8988T (cell line): ENCODE results near the gene NKAIN1.
A peak's percentile ranks its signal among the peaks of the same experiment; 100 is the strongest.
"Not testable (repeated sequence)": the region's sequence is repeated elsewhere in the genome, so short reads cannot be mapped to it uniquely, and the experiment has no call there.

Source experiments
- DNase-seq: peaks from one replicate; pipeline ENCODE4 v3.0.0; 2011

Gene NKAIN1

DNA sequence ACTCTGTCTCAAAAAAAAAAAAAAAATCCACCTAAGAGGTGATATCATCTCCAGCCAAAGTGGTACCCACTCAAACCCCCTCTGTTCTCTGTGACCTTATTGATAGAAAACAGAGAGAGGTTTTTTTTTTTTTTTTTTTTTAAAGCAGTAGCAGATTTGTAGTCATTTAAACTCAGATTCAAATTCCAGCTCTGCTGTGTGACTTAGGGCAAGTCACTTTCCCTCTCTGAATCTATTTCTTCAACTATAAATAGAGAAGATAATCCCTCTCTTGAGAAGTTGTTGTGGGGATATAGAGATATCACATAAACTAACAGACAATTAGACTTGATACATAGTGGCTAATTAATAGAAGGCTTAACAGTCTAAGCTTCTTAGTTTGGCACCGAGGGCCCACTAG is 48.4 kb downstream of the NKAIN1 start:
- DNase-seq, result no peak

DNA sequence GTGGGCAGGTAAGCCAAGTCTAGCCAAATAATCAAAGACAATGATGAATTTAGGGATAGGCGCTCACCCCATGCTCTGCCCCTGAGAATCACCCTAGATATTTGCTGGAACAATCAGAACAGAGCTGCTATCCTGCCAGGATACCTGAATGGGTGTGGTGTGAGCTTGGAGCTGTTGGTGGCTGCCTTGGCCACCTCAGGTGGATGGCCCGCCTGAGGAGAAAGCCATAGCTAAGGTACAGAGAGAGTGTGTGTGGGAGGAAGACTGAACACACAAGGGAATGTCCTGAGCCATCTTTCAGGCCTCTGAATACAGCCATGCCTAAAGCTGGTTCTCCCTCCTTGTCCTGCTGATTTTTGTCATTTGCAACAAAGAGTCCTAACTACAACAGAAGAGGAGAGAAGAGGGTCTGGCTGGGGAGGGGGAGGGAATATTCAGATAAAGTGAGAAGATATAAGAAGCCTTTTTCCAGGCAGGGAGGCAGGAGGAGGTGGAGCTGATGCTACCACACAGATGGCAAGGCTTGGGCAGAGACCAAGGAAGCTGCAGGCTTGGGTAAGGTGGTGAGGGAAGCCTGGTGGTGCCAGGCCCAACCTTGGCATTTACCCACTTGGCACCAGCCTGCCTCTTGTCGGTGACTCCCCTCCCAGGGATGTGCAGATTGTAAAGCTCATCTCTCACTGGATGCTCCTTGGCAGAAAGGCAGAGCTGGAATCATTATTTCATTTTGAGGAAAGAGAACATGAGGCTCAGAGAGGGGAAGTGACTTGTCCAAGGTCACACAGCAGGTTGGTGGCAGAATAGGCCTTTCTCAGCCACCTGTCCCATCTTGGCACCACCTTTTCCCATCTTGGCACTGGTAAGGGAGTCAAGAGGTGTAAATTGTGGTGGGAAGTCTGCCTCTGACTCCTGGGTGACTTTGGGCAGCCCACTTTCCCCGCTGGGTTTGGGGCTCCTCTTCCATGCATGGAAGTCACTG is 49.7 kb downstream of the NKAIN1 start:
- DNase-seq, result no peak

DNA sequence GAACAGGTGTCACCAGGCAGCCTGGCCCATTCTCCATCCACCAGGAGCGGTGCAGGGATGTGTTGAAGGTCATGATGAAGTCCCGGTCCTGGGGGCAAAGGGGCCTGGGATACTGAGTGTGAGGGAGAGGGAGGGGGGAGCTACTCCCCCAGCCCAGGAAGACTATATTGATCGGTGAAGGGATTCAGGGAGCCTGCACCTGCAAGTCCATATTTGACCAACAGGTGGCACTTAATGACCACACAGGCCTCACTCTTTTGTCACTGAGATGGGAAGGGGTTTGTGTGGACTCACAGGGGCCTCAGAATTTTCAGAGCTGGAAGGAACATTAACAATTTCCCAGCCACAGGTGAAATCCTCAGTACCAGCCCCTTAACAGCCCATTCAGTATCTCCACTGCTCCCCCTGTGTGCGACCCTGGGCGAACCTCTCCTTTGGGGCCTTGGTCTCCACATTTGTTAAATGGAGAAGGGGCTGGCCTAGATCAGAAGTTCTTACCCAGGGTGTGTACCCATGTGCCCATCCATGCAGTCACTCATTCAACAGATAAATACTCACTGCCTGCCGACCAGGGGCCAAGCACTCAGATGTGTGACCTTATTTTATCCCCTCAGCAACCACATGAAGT is 55.6 kb downstream of the NKAIN1 start:
- DNase-seq, result no peak

DNA sequence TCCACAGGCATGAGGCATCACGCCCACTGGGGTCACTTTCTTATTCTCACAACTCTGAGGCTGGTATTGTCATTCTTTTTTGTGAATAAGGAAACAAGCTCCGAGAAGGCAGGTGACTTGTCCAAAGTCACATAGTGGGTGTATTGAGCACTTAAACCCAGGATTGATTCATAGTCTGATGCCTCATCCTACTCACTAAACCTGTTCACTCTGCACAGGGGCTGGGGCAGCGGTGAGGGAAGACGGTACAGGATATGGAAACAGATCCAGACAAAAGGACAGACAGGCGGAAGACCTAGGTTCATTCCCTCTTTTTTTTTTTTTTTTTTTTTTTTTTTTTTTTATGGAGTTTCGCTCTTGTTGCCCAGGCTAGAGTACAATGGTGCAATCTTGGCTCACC is 56.6 kb downstream of the NKAIN1 start:
- DNase-seq, result no peak

DNA sequence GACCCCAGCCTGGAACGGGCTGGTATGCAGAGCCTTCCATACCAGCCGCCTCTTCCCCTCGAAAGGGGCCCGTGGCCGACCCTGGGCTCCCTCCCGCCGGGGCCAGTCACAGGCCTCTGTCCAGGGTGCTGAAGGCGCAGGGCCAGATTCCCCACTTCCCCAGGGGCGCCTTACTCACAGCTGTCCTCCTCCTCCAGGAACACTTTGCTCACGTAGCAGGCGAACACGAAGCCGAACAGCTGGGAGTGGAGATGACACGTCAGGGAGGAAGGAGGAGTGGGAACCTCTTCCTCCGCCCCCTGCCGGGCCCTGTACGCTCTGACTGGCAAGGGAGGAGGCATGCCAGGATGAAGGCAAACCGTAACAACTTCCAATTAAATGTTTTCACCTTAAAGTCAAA is 57.3 kb downstream of the NKAIN1 start:
- peak; percentile 61 for DNase-seq

DNA sequence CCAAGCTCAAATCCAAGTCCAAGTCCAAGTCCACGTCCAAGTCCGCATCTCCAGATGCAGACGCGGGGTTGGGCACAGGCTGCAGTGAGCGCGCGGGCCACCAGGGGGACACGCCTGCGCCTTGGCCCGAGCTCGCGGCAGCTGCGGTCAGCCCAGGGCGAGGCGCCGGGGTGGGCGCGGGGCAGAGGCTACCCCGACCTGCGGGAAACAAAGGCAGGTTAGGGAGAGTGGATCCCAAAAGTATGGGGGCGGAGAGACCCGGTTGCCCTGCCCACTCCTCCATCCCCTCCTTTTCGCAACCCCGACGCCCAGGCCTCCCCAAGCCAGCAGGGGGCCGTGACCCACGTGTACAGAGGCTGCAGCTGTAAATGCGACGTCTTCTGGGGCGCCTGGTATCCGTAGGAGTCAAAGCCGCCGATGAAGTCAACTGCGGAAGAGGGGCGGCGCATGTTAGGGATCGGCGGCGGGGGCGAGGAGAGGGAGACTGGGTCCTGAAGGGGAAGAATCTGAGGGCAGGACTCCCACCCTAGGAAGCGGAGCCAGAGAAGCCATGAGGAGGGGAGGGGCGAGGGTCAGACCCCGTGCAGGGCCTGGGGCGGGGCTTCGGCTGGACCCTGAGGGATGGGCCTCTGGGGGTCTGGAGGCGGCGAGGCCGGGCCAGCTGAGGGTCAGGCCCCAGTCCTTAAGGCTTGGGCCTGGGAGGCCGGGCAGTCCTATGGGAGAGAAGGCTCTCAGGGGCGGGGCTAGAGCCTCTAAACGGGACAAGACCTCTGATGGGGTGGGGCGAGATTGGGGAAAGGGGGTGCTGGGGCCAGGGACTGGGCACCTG is 58.0 kb downstream of the NKAIN1 start:
- DNase-seq, result peak; percentile 72

DNA sequence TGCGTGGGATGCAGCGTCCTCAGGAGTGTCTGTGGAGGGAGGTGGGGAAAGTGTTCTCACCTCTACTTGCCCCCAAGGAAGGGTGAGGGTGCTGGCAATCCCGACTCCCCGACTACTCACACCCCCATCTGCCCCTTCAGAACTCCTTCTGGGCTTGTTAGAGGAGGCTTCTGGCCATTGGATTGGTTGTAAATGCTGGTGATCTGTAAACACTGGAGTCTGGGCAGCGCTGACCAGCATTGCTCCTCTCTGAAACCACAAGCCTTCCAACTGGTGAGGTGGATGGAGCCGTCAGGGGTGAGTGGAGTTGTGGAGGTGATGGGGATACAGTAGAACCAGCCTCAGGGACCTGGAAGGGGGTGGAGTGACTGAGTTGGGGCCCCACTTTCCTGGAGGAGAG is 59.3 kb downstream of the NKAIN1 start:
- no peak for DNase-seq

DNA sequence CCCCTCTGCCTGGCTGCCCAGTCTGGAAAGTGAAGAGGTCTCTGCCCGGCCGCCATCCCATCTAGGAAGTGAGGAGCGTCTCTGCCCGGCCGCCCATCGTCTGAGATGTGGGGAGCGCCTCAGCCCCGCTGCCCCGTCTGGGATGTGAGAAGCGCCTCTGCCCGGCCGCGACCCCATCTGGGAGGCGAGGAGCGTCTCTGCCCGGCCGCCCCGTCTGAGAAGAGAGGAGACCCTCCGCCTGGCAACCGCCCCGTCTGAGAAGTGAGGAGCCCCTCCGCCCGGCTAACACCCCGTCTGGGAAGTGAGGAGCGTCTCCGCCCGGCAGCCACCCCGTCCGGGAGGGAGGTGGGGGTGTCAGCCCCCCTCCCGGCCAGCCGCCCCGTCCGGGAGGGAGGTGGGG is 63.4 kb downstream of the NKAIN1 start:
- DNase-seq, result not testable (repeated sequence)

DNA sequence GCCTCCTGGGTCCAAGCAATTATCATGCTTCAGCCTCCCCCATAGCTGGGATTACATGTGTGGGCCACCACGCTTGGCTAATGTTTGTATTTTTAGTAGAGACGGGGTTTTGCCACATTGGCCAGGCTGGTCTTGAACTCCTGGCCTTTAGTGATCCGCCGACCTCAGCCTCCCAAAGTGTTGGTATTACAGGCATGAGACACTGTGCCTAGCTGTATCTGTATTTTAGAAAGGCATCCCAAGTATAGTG is 69.3 kb downstream of the NKAIN1 start:
- DNase-seq, result no peak

DNA sequence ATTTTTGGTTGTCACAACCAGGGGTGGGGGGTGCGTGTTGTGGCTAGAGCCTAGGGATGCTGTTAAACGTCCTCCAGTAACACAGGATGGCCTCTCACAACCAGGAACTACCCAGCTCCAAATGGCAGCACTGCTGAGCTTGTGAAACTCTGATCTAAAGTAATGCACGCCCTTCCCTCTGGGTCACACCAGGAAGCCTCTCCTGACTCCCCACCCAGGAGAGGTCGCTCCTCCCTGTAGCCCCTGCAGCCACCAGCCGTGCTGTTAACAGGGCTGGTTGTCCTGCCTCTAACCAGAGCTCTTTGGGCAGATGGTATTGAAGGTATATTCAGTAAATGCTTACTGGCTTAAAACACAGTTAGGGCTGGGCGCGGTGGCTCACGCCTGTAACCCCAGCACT is 73.2 kb downstream of the NKAIN1 start:
- DNase-seq, result no peak

DNA sequence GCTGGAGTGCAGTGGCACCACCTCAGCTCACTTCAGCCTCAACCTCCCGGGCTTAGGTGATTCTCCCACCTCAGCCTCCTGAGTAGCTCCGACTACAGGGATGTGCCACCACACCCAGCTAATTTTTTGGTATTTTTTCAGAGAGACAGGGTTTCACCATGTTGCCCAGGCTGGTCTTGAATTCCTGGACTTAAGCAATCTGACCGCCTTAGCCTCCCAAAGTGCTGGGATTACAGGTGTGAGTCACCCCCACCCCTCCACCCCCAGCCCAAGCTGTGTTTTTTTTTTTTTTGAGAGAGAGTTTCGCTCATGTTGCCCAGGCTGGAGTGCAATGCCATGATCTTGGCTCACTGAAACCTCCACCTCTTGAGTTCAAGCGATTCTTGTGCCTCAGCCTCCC is 75.4 kb downstream of the NKAIN1 start:
- no peak for DNase-seq

DNA sequence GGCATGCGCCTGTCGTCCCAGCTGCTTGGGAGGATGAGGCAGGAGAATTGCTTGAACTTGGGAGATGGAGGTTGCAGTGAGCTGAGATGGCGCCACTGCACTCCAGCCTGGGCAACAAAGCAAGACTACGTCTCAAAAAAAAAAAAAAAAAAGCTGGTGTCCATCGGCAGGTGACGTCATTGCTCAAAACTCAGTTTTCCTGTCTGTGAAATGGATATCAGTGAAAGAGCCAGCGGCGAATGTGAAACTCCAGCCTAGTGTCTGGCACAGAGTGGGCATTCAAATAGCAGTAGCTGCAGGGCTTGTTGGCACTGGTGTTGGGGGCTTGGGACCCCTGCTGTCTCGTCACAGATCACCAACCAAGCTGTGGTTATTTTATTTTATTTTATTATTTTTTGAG is 75.8 kb downstream of the NKAIN1 start:
- DNase-seq, result no peak

DNA sequence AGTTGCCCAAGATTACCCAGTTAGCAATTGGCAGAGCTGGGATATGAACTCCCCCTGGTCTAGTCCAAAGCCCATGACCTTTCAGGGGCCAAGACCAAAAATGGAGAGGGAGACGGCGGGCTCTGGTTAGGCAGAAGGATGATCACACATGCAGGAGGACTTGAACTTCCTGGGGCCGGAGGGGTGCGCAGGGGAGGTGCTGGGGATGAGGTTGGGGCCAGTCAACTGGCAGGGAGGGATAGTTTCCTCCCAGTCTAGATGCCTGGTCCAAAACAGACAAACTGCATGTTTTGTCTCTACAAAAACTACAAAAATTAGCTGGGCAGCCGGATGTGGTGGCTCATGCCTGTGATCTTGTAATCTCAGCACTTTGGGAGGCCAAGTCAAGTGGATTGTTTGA is 78.1 kb downstream of the NKAIN1 start:
- no peak for DNase-seq

DNA sequence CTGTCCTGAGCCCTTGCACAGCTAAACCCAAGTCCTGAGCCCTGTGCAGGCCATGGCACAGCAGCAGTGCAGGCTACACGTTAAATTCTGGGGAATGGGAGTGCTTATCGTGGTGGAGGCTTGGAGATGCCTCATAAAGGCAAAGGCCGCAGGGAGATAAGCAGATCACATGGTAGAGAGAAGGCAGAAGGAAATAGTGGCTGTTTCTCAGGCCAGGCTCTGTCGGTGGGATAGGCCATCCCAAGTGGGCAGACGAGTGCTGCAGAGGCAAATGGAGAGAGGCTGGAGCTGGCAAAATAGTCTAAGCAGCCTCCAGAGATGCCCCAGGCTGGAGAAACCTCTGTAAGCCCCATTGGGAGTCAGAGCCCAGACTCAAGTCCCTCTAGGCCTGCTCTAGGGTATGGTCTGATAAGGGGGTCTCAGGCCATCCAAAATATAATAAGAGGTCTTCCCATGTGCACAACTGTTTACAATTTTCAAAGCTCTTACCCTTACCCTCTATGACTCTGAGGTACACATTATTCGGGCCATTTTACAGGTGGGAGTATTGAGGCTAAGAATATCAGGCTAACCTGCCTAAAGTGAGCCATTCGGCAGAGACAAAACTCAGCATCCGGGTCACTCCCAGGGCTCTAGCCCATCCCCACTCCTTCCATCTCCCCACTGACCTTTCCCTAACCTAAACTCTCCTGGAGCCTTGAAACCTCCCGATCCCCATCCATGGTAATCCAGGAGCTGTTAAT is 79.6 kb downstream of the NKAIN1 start:
- no peak for DNase-seq

DNA sequence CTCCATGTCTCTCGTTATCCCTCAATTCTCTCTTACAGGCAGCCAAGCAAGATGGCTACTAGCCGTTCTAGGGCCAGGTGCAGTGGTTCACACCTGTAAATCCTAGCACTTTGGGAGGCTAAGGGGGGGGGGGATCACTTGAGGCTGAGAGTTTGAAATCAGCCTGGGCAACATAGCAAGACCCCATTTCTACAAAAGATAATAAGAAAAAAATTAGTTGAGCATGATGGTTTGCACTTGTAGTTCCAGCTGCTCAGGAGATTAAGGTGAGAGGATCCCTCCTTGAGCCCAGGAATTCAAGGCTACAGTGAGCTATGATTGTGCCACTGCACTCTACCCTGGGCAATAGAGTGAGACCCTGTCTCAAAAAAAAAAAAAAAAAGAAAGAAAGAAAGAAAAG is 80.4 kb downstream of the NKAIN1 start:
- no peak for DNase-seq

DNA sequence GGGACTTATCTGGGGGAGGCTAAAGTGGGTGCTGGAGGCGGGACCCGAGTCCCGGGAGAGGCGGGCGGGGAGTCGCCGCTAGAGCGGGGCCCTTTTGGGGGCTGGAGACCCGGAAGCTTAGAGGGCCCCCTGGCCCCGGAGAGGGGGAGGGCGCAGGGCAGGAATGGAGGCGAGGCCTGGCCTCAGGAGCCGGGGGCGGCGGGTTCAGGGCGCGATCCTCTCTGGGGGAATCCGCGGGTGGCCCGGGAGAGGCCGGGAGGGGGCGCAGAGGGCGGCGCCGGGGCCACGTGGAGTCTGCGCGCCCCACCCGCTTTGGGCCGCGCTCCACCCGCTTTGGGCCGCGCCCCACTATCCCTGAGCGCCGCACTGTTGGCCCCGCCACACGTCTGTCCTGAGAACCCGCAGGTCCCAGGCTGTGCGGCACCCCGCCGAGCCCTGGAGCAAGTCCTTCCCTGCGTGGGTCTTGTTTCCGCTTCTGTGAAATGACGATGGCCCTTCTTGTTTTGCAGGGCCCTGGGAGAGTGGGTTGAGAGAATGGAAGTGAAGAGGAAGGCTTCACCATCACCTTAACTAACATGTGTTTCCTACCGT is 84.4 kb downstream of the NKAIN1 start:
- peak; percentile 30 for DNase-seq

DNA sequence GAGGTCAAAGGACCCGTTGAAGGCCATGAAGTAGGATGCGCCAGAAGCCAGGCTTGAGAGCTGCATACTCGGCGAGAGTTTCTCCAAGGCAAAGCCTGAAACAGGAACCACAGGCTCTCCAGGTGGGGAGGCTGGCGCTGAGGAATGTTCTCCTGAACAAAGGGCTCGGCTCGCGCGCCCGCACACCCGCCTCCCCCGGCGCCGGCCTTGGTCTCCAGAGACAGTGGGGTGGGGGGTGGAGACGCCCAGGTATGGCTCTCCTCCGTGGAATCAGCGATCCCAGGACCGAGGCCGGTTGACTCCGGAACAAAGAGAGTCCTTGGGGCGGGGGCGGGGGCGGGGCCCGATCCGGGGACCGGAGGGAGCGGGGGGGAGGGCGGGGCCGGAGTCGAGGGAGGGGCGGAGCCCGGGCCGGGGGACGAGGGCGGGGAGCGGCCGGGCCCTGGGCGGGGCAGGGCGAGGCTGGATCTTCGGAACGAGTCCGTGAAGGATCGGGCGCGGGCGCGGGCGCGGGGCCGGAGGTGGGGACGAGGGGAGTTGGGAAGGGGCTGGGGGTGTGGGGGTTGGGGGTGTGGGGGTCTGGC is 85.0 kb downstream of the NKAIN1 start:
- peak; percentile 45 for DNase-seq

DNA sequence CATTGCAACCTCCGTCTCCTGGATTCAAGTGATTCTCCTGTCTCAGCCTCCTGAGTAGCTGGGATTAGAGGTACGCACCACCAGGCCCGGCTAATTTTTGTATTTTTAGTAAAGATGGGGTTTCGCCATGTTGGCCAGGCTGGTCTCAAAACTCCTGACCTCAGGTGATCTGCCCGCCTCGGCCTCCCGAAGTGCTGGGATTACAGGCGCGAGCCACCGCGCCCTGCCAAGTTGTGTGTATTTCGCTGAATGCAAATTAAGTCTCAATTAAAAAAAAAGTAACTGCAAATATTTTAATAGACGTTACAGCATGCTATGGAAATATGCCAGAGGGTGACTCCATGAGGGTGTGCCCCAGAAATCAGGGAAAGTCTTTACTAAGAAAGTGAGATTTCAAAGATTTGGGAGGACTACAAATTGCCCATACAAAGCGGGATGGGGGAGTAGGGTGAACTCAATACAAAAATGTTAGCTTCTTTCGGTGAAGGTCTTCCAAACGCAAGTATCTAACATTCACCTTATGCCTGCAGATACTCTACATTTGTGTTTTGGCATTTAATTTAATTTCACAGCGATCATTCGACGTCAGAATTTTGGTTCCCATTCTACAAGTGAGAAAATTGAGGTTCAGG is 85.6 kb downstream of the NKAIN1 start:
- no peak for DNase-seq

DNA sequence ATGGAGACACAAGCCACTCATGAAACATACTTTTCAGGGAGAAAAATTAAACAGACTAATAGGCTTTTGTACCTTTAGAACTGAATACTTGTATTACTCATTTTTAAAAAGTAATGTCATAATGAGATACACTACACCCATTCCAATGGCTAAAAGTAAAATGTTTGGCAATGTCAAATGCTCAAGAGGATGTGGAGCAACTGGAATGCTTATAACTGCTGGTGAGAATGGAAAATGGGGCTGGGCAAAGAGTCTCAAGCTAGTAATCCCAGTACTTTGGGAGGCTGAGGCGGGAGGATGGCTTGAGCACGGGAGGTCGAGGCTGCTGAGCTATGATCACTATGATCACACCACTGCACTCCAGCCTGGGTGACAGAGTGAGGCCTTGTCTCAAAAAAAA is 86.3 kb downstream of the NKAIN1 start:
- no peak for DNase-seq

DNA sequence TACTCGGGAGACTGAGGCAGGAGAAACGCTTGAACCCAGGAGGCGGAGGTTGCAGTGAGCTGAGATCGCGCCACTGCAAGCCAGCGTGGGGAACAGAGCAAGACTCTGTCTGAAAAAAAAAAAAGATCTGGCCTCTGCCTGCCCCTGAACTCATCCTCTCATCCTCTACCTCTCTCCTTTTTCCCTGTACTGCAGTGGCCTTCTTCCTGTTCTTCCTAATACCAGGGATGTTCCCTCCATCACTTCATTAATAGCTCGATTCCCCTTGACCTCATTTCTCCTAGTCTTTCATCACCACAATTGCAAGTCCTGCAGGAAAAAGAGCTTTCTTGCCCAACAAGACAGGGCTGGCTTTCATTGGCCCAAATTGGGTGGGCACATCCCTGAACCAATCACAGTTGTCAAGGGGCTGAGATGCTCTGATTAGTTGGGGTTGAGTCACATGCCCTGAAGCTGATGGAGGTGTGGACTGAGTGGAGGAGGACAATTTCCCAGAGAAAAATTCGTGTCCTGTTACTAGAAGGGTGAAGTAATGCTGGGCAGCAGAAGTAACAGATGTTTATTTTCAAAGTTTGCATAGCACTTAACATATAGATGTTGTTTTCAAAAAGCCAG is 87.4 kb downstream of the NKAIN1 start:
- DNase-seq, result no peak

DNA sequence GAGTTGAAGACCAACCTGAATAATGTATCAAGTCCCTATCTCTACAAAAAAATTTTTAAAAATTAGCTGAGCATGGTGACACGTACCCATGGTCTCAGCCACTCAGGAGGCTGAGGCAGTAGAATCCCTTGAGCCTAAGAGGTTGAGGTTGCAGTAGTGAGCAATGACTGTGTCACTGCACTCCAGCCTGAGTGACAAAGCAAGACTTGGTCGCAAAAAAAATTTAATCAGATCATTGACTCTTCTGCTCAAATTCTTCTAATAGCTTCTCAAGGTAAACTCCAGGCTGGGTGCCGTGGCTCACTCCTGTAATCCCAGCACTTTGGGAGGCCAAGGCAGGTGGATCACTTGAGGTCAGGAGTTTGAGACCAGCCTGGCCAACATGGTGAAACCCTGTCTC is 88.3 kb downstream of the NKAIN1 start:
- DNase-seq, result no peak
